ENCODE measurements around the gene UGGT2. TPM values are rescaled to one million over a fixed set of nuclear protein-coding genes. Genes with fewer than 3 reads are reported as not detected.
"Not testable (repeated sequence)": the region's sequence is repeated elsewhere in the genome, so short reads cannot be mapped to it uniquely, and the experiment has no call there.

Gene UGGT2
- total RNA-seq, 1 donor from 2014 or later: 0.56 TPM

- peaks cover 6% of the 10 kb centered on the region for H3K9me3 Mint-ChIP-seq
- no peaks in the 10 kb centered on the region for H3K4me1 Mint-ChIP-seq
- H3K36me3 Mint-ChIP-seq (ENCODE audit: low read depth): no peaks in the 10 kb centered on the region
- intact Hi-C loops (cut with micrococcal nuclease): no loop called here
- no peak overlapping the region for H3K27ac Mint-ChIP-seq
- H3K27me3 Mint-ChIP-seq: peaks cover 8% of the 10 kb centered on the region
- no peak for DNase-seq
- H3K4me3 Mint-ChIP-seq: no peak overlapping the region
These were observed 240.1 kb downstream of the UGGT2 start for GRCh38 chr13:95813139-95813538.

GRCh38 chr13:95809429-95809828 is 243.8 kb downstream of the UGGT2 start:
- H3K9me3 Mint-ChIP-seq: peaks cover 6% of the 10 kb centered on the region
- peaks cover 11% of the 10 kb centered on the region for H3K27me3 Mint-ChIP-seq
- H3K4me3 Mint-ChIP-seq: no peak overlapping the region
- H3K4me1 Mint-ChIP-seq: no peaks in the 10 kb centered on the region
- no peak for DNase-seq
- H3K36me3 Mint-ChIP-seq (ENCODE audit: low read depth): no peaks in the 10 kb centered on the region
- intact Hi-C loops (cut with micrococcal nuclease): no loop called here
- H3K27ac Mint-ChIP-seq: no peak overlapping the region

GRCh38 chr13:95805921-95806320 is 247.3 kb downstream of the UGGT2 start:
- no peaks in the 10 kb centered on the region for H3K4me1 Mint-ChIP-seq
- intact Hi-C loops (cut with micrococcal nuclease): no loop called here

GRCh38 chr13:95801825-95802224 is 251.4 kb downstream of the UGGT2 start:
- H3K27me3 Mint-ChIP-seq: peaks cover 5% of the 10 kb centered on the region
- no peak overlapping the region for H3K4me3 Mint-ChIP-seq
- no peaks in the 10 kb centered on the region for H3K36me3 Mint-ChIP-seq (ENCODE audit: low read depth)
- H3K27ac Mint-ChIP-seq: no peak overlapping the region
- H3K9me3 Mint-ChIP-seq: no peaks in the 10 kb centered on the region
- DNase-seq: no peak
- no peaks in the 10 kb centered on the region for H3K4me1 Mint-ChIP-seq
- intact Hi-C loops (cut with micrococcal nuclease): no loop called here

More at GRCh38 chr13:95805921-95806320, 247.3 kb downstream of the UGGT2 start:
- Mint-ChIP-seq H3K27ac (no peak overlapping the region), H3K4me3 (no peak overlapping the region), H3K9me3 (no peaks in the 10 kb centered on the region), H3K36me3 (ENCODE audit: low read depth) (no peaks in the 10 kb centered on the region), H3K27me3 (peaks cover 15% of the 10 kb centered on the region)
- no peak for DNase-seq

GRCh38 chr13:95800436-95800835 is 252.8 kb downstream of the UGGT2 start:
- intact Hi-C loops (cut with micrococcal nuclease): no loop called here
- no peak for DNase-seq
- Mint-ChIP-seq H3K27me3 (peaks cover 4% of the 10 kb centered on the region), H3K4me3 (no peak overlapping the region), H3K27ac (no peak overlapping the region), H3K9me3 (no peaks in the 10 kb centered on the region), H3K36me3 (ENCODE audit: low read depth) (no peaks in the 10 kb centered on the region), H3K4me1 (no peaks in the 10 kb centered on the region)

- intact Hi-C loops (cut with micrococcal nuclease): no loop called here
- H3K4me3 Mint-ChIP-seq: no peak overlapping the region
- DNase-seq: no peak
- no peak overlapping the region for H3K27ac Mint-ChIP-seq
- H3K4me1 Mint-ChIP-seq: no peaks in the 10 kb centered on the region
- no peaks in the 10 kb centered on the region for H3K27me3 Mint-ChIP-seq
- H3K9me3 Mint-ChIP-seq: no peaks in the 10 kb centered on the region
- peaks cover 12% of the 10 kb centered on the region for H3K36me3 Mint-ChIP-seq (ENCODE audit: low read depth)
These were observed 256.2 kb downstream of the UGGT2 start for GRCh38 chr13:95797016-95797415.

GRCh38 chr13:95793781-95794180 is 259.4 kb downstream of the UGGT2 start:
- intact Hi-C loops (cut with micrococcal nuclease): no loop called here

GRCh38 chr13:95793018-95793555 is 260.1 kb downstream of the UGGT2 start:
- intact Hi-C loops (cut with micrococcal nuclease): no loop called here
- no peak overlapping the region for H3K27ac Mint-ChIP-seq
- H3K4me1 Mint-ChIP-seq: no peaks in the 10 kb centered on the region
- H3K9me3 Mint-ChIP-seq: peaks cover 9% of the 10 kb centered on the region
- peaks cover 38% of the 10 kb centered on the region for H3K36me3 Mint-ChIP-seq (ENCODE audit: low read depth)
- no peak for DNase-seq
- no peak overlapping the region for H3K4me3 Mint-ChIP-seq
- no peaks in the 10 kb centered on the region for H3K27me3 Mint-ChIP-seq

More at GRCh38 chr13:95793781-95794180, 259.4 kb downstream of the UGGT2 start:
- Mint-ChIP-seq H3K36me3 (ENCODE audit: low read depth) (peaks cover 31% of the 10 kb centered on the region), H3K4me3 (no peak overlapping the region), H3K4me1 (no peaks in the 10 kb centered on the region), H3K9me3 (peaks cover 9% of the 10 kb centered on the region), H3K27me3 (no peaks in the 10 kb centered on the region), H3K27ac (no peak overlapping the region)
- no peak for DNase-seq

GRCh38 chr13:95791084-95791722 is 262.0 kb downstream of the UGGT2 start:
- intact Hi-C loops (cut with micrococcal nuclease): no loop called here
- Mint-ChIP-seq H3K4me3 (no peak overlapping the region), H3K36me3 (ENCODE audit: low read depth) (peaks cover 49% of the 10 kb centered on the region), H3K27me3 (no peaks in the 10 kb centered on the region), H3K27ac (no peak overlapping the region), H3K9me3 (peaks cover 9% of the 10 kb centered on the region), H3K4me1 (no peaks in the 10 kb centered on the region)
- DNase-seq: no peak

GRCh38 chr13:95789315-95789714 is 263.9 kb downstream of the UGGT2 start:
- H3K27me3 Mint-ChIP-seq; H3K4me3 Mint-ChIP-seq; H3K27ac Mint-ChIP-seq; H3K4me1 Mint-ChIP-seq; intact Hi-C loops (cut with micrococcal nuclease); H3K9me3 Mint-ChIP-seq; DNase-seq: not testable (repeated sequence)
- H3K36me3 Mint-ChIP-seq (ENCODE audit: low read depth): peaks cover 51% of the 10 kb centered on the region

GRCh38 chr13:95788100-95788463 is 265.1 kb downstream of the UGGT2 start:
- intact Hi-C loops (cut with micrococcal nuclease): no loop called here
- no peaks in the 10 kb centered on the region for H3K27me3 Mint-ChIP-seq
- H3K36me3 Mint-ChIP-seq (ENCODE audit: low read depth): peaks cover 47% of the 10 kb centered on the region
- no peak overlapping the region for H3K4me3 Mint-ChIP-seq
- DNase-seq: no peak
- peaks cover 9% of the 10 kb centered on the region for H3K9me3 Mint-ChIP-seq
- no peak overlapping the region for H3K27ac Mint-ChIP-seq
- no peaks in the 10 kb centered on the region for H3K4me1 Mint-ChIP-seq

GRCh38 chr13:95787356-95788099 is 265.7 kb downstream of the UGGT2 start:
- intact Hi-C loops (cut with micrococcal nuclease): no loop called here
- Mint-ChIP-seq H3K4me1 (no peaks in the 10 kb centered on the region), H3K4me3 (no peak overlapping the region), H3K36me3 (ENCODE audit: low read depth) (peaks cover 48% of the 10 kb centered on the region), H3K27ac (no peak overlapping the region), H3K27me3 (no peaks in the 10 kb centered on the region), H3K9me3 (peaks cover 10% of the 10 kb centered on the region)
- no peak for DNase-seq

GRCh38 chr13:95784900-95785290 is 268.3 kb downstream of the UGGT2 start:
- Mint-ChIP-seq H3K9me3 (peaks cover 11% of the 10 kb centered on the region), H3K4me3 (no peak overlapping the region), H3K27ac (no peak overlapping the region), H3K36me3 (ENCODE audit: low read depth) (peaks cover 46% of the 10 kb centered on the region), H3K4me1 (no peaks in the 10 kb centered on the region), H3K27me3 (no peaks in the 10 kb centered on the region)
- DNase-seq: no peak
- intact Hi-C loops (cut with micrococcal nuclease): no loop called here

GRCh38 chr13:95784161-95784899 is 268.9 kb downstream of the UGGT2 start:
- peaks cover 42% of the 10 kb centered on the region for H3K36me3 Mint-ChIP-seq (ENCODE audit: low read depth)
- no peaks in the 10 kb centered on the region for H3K27me3 Mint-ChIP-seq
- intact Hi-C loops (cut with micrococcal nuclease): no loop called here

More at GRCh38 chr13:95784161-95784899, 268.9 kb downstream of the UGGT2 start:
- no peaks in the 10 kb centered on the region for H3K4me1 Mint-ChIP-seq
- DNase-seq: no peak
- no peak overlapping the region for H3K4me3 Mint-ChIP-seq
- H3K9me3 Mint-ChIP-seq: peaks cover 7% of the 10 kb centered on the region
- H3K27ac Mint-ChIP-seq: no peak overlapping the region
